ENCODE data around the gene MGAT4B.

The MGAT4B gene

DNA sequence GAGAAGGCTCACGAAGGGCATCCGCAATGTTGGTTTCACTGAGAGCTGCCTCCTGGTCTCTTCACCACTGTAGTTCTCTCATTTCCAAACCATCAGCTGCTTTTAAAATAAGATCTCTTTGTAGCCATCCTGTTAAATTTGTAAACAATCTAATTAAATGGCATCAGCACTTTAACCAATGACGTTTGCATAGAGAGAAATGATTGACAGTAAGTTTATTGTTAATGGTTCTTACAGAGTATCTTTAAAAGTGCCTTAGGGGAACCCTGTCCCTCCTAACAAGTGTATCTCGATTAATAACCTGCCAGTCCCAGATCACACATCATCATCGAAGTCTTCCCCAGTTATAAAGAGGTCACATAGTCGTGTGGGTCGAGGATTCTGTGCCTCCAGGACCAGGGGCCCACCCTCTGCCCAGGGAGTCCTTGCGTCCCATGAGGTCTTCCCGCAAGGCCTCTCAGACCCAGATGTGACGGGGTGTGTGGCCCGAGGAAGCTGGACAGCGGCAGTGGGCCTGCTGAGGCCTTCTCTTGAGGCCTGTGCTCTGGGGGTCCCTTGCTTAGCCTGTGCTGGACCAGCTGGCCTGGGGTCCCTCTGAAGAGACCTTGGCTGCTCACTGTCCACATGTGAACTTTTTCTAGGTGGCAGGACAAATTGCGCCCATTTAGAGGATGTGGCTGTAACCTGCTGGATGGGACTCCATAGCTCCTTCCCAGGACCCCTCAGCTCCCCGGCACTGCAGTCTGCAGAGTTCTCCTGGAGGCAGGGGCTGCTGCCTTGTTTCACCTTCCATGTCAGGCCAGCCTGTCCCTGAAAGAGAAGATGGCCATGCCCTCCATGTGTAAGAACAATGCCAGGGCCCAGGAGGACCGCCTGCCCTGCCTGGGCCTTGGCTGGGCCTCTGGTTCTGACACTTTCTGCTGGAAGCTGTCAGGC is 30.7 kb upstream of the MGAT4B start:
- TF ChIP-seq, protein P1, sequence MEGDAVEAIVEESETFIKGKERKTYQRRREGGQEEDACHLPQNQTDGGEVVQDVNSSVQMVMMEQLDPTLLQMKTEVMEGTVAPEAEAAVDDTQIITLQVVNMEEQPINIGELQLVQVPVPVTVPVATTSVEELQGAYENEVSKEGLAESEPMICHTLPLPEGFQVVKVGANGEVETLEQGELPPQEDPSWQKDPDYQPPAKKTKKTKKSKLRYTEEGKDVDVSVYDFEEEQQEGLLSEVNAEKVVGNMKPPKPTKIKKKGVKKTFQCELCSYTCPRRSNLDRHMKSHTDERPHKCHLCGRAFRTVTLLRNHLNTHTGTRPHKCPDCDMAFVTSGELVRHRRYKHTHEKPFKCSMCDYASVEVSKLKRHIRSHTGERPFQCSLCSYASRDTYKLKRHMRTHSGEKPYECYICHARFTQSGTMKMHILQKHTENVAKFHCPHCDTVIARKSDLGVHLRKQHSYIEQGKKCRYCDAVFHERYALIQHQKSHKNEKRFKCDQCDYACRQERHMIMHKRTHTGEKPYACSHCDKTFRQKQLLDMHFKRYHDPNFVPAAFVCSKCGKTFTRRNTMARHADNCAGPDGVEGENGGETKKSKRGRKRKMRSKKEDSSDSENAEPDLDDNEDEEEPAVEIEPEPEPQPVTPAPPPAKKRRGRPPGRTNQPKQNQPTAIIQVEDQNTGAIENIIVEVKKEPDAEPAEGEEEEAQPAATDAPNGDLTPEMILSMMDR (IDR thresholded peaks at IDR 0.05), result no peak

DNA sequence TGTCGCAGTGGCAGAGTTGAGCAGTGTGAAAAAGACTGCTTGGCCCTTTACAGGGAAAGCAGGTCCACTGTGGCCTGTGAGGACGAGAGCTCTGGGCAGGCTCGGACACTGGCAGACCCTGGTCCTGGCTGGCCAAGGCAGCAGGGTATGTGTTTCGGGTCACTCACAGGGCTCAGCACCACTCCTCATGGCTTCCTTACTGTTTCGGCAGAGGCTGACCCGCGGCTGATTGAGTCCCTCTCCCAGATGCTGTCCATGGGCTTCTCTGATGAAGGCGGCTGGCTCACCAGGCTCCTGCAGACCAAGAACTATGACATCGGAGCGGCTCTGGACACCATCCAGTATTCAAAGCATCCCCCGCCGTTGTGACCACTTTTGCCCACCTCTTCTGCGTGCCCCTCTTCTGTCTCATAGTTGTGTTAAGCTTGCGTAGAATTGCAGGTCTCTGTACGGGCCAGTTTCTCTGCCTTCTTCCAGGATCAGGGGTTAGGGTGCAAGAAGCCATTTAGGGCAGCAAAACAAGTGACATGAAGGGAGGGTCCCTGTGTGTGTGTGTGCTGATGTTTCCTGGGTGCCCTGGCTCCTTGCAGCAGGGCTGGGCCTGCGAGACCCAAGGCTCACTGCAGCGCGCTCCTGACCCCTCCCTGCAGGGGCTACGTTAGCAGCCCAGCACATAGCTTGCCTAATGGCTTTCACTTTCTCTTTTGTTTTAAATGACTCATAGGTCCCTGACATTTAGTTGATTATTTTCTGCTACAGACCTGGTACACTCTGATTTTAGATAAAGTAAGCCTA is 29.8 kb upstream of the MGAT4B start:
- TF ChIP-seq, protein P1 (IDR thresholded peaks at IDR 0.05), result no peak

DNA sequence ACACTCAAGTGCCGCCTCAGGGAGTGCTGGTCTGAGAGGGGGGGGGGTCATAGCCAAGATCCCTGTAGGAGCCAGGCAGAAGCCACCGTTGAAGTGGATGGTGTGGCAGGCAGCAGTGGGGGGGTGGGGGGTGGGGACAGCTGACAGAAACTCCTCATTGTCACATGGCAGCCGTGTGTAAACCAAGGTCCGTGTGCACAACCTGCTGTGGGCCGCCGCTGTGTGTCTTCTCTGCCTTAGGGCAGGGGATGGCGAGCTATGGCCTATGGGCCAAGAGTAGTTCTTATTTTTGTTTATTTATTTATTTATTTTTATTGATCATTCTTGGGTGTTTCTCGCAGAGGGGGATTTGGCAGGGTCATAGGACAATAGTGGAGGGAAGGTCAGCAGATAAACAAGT is 27.5 kb upstream of the MGAT4B start:
- TF ChIP-seq, protein P1 (IDR thresholded peaks at IDR 0.05), result no peak

DNA sequence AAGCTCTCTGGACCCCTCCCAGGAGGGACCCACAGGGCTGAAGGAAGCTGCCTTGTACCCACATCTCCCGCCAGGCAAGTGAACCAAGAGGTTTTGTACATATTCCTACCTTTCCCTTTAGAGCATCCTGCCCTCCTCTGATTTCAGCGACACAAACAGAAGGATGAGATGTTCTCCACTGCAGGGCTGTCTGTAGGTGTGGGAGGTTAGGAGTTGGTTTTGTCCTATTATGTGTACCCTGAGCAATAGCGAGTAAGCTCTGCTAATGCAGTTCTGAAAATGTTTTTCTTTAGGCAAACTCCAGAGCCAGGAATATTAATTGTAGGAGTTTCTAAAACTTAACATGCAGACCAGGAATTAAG is 27.0 kb upstream of the MGAT4B start:
- TF ChIP-seq, protein P1 (IDR thresholded peaks at IDR 0.05), result no peak

DNA sequence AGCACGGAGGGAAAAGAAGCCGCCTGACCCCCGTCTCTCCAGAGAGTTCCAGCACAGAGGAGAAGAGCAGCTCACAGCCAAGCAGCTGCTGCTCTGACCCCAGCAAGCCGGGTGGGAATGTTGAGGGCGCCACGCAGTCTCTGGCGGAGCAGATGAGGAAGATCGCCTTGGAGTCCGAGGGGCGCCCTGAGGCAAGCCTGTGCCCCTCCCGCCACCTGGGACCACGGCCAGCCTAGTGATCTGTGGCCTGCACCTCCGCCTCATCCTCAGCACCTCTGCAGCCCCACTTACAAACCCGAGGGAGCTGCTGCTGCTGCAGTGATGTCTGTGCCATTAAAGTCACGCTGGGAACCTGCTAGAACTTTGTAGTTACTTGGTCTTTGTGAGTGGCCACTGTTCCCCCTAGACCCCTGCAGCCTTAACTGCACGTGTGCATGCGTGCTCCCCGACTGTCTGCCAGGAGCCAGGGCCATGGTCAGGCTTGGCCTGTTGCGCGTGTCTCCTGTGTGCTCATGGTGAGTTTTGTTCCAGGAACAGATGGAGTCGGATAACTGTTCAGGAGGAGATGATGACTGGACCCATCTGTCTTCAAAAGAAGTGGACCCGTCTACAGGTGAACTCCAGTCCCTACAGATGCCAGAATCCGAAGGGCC is 26.5 kb upstream of the MGAT4B start:
- TF ChIP-seq, protein P1 (IDR thresholded peaks at IDR 0.05), result no peak

DNA sequence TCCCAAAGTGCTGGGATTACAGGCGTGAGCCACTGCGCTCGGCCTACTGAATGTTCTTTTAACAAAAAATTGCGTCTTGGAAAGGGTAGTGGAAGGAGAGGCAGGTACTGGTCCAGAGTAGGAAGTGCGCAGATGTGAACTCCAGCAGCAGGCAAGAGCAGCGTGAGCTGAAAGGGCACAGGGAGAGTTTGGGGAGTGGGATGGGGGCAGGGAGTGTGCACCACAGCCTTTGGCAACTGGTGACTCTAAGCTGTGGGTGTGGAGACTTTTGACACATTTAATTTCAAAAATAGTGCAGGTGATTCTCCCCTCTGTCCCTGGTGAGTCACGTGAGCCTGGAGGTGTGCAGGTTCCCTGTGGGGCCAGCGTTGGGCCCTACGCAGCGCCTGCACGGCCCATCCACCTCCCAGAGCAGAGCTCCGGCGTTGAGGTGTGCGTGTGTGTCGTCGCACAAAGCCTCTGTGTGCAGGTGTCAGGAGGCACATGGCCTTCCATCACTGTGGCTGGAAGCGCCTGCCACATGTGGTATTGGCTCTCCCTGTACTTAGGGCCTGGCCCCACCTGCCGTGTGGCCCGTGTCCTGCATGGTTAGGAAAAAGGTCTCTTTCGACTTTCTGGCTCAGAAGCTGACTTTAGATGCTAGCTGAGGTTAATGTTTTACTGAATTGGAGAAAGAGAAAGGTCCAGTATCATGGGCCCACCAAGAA is 25.5 kb upstream of the MGAT4B start:
- TF ChIP-seq, protein P1 (IDR thresholded peaks at IDR 0.05), result no peak

Data from LNCAP (cell line).